HEK293 (cell line): Measurements from ENCODE around the gene CABP5.

Experiments
- CTCF ChIA-PET: fragments of 350-600 bp; formaldehyde crosslinking; extraction: SDS; loops from one replicate; lab custom pipeline; 2021; ENCODE audit warnings: antibody characterized with exemption; lab: Yijun Ruan, JAX
- POLR2A ChIA-PET: fragments of 300-600 bp; formaldehyde crosslinking; extraction: SDS; loops from one replicate; lab custom pipeline; 2020; ENCODE audit warnings: antibody characterized with exemption, inconsistent platforms; lab: Yijun Ruan, JAX
- H3K27ac ChIP-seq: fragments of 200-500 bp; sonication (Bioruptor generic); 2 replicates; pipeline ENCODE4 v1.5.1; 2014; ENCODE audit warnings: low read depth, low read length, control low read depth, inconsistent platforms; ENCODE audit errors: extremely low read depth
- H3K36me3 ChIP-seq, 2 experiments: fragments of 200-500 bp in 1 of 2; sonication (Bioruptor generic) in 1 of 2; 1 replicate in 1 of 2; 2 replicates in 1 of 2; pipeline ENCODE4 v1.5.1; 2014 to 2017; ENCODE audit warnings: inconsistent platforms in 2 of 2, low read length in 2 of 2; ENCODE audit not compliant: control insufficient read depth in 2 of 2, insufficient read depth in 1 of 2
- H3K4me1 ChIP-seq: fragments of 200-500 bp; sonication (Bioruptor generic); 2 replicates; pipeline ENCODE4 v1.5.1; 2014; ENCODE audit warnings: mild to moderate bottlenecking, low read length, inconsistent platforms; ENCODE audit not compliant: control insufficient read depth, insufficient read depth
- H3K4me3 ChIP-seq: 2 replicates; pipeline ENCODE4 v1.5.1; 2011; ENCODE audit warnings: low read depth, mild to moderate bottlenecking, control low read depth, low read length, moderate library complexity
- H3K9me3 ChIP-seq: fragments of 200-500 bp; sonication (Bioruptor generic); 2 replicates; pipeline ENCODE4 v1.5.1; 2014; ENCODE audit warnings: low read depth, low read length, inconsistent platforms; ENCODE audit not compliant: control insufficient read depth, insufficient read depth
- GFI1B ChIP-seq: fragments of 450-650 bp; formaldehyde crosslinking; IDR thresholded peaks from 2 replicates; pipeline ENCODE4 v1.5.1; 2016; ENCODE audit warnings: missing biosample characterization, missing genetic modification characterization
- PATZ1 ChIP-seq: fragments of 450-650 bp; formaldehyde crosslinking; IDR thresholded peaks from 2 replicates; pipeline ENCODE4 v1.5.1; 2016; ENCODE audit warnings: missing biosample characterization, missing genetic modification characterization
- PRDM1 ChIP-seq: fragments of 450-650 bp; formaldehyde crosslinking; IDR thresholded peaks from 2 replicates; pipeline ENCODE4; 2016; ENCODE audit warnings: missing biosample characterization, missing genetic modification characterization
- SETDB1 ChIP-seq: IDR thresholded peaks from one replicate; pipeline ENCODE4 v1.6.1; 2017; ENCODE audit warnings: mild to moderate bottlenecking, low read length, moderate library complexity, mixed read lengths; ENCODE audit not compliant: insufficient read length
- TRIM28 ChIP-seq: IDR thresholded peaks from 2 replicates; pipeline ENCODE4 v1.6.1; 2011; ENCODE audit warnings: low read length, control low read depth, borderline replicate concordance
- ZBTB48 ChIP-seq: fragments of 450-650 bp; formaldehyde crosslinking; IDR thresholded peaks from 2 replicates; pipeline ENCODE4 v1.5.1; 2016; ENCODE audit warnings: missing biosample characterization, missing genetic modification characterization
- ZNF169 ChIP-seq: fragments of 450-650 bp; formaldehyde crosslinking; IDR thresholded peaks from 2 replicates; pipeline ENCODE4 v1.5.1; 2016; ENCODE audit warnings: missing biosample characterization, missing genetic modification characterization
- ZNF184 ChIP-seq: fragments of 450-650 bp; IDR thresholded peaks from 2 replicates; pipeline ENCODE4 v1.5.1; 2018; ENCODE audit warnings: missing biosample characterization, mild to moderate bottlenecking, missing genetic modification characterization
- ZNF239 ChIP-seq: fragments of 450-650 bp; formaldehyde crosslinking; IDR thresholded peaks from 2 replicates; pipeline ENCODE4 v1.5.1; 2016; ENCODE audit warnings: missing biosample characterization, missing genetic modification characterization
- ZNF280D ChIP-seq: fragments of 450-650 bp; formaldehyde crosslinking; IDR thresholded peaks from 2 replicates; pipeline ENCODE4 v1.5.1; 2016; ENCODE audit warnings: missing biosample characterization, missing genetic modification characterization
- ZNF488 ChIP-seq: fragments of 450-650 bp; formaldehyde crosslinking; IDR thresholded peaks from 2 replicates; pipeline ENCODE4 v1.5.1; 2016; ENCODE audit warnings: missing biosample characterization, missing genetic modification characterization
- ZNF624 ChIP-seq: fragments of 450-650 bp; formaldehyde crosslinking; IDR thresholded peaks from 2 replicates; pipeline ENCODE4 v1.5.1; 2017; ENCODE audit warnings: missing biosample characterization, missing genetic modification characterization
- ZNF664 ChIP-seq: fragments of 450-650 bp; formaldehyde crosslinking; IDR thresholded peaks from 2 replicates; pipeline ENCODE4 v1.5.1; 2016; ENCODE audit warnings: missing biosample characterization, missing genetic modification characterization
- ZNF768 ChIP-seq: fragments of 450-650 bp; formaldehyde crosslinking; IDR thresholded peaks from 2 replicates; pipeline ENCODE4 v1.5.1; 2018; ENCODE audit warnings: missing biosample characterization, mild to moderate bottlenecking, missing genetic modification characterization

CABP5 gene

DNA sequence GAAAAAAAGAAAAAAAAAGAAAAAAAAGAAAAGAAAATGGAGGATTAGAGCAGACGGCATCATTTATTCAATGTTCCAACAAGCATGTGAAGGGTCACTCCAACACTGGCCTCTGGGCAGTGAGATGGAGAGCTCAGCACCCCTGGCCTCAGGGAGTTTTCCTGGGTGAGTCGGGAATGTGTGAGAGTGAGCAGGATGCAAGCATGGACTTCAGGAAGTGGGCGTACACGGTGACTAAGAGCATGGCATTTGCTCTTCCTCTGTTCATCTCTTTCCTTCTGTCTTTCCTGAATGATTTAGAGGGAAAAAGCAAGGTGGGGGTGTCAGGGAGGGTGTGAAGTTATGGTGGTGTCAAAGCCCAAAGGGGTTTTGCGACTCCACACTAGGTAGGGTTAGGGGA, 682 bp upstream of the CABP5 start:
- Histone ChIP-seq H3K36me3 (no peaks in the 10 kb centered on the region), H3K4me3 (no peak overlapping the region), H3K9me3 (no peaks in the 10 kb centered on the region), H3K27ac (no peak overlapping the region), H3K4me1 (no peaks in the 10 kb centered on the region)
- POLR2A ChIA-PET, result interaction anchor here (1.0 kb wide), 1 partner anchor 495 kb away, joined by 4 read pairs; no protein-coding TSS in a partner anchor
- CTCF ChIA-PET, result interaction anchor here (0.7 to 1.2 kb wide), 2 partner anchors 181 to 249 kb away, joined by 3 read pairs; no protein-coding TSS in a partner anchor
- TF ChIP-seq ZBTB48 (tag by site-specific recombination) (no peak), GFI1B (no peak), ZNF664 (tag by site-specific recombination) (no peak), PATZ1 (tag by site-specific recombination) (no peak)

DNA sequence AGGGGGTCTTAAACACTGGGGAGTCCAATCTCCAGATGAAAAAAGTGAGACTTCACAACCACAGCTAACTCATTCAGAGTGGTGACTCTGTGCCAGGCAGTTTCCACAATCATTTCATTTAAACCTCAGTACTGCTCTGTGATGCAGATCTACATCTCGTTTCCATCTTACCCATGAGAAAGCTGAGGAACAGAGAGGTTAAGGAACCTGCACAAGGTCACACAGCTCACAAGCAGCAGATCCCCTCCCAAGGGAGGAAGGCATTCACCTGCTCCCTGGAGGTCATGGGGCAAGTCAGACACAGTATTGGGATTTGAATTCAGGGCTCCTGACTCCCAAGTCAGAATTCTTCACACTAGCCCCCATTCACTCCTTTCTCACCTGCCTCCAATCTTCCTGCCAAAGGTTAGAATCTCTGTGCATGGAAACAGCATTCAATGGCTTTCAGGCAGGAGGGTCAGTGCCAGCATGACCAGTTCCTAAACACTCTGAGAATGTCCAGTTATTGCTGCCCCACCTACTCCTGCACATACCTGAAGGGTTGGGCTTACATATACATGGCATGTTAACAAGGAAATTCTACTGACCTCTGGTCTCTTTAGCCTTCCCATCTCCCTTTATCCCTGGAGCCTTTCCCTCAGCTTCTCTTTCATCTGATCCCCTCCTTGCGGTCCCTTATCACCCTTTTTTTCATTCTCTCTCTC, 1.9 kb downstream of the CABP5 start:
- no peaks in the 10 kb centered on the region for H3K9me3 ChIP-seq
- TF ChIP-seq ZNF488 (tag by site-specific recombination), result no peak
- 0 out of 2 replicates have a peak, but pooled peaks have one; percentile 38 for TF ChIP-seq ZNF768 (tag by site-specific recombination)
- TF ChIP-seq PRDM1 (tag by site-specific recombination), result no peak

GRCh38 chr19:48036765-48037164, 7.1 kb downstream of the CABP5 start:
- no peaks in the 10 kb centered on the region for H3K9me3 ChIP-seq
- no peaks in the 10 kb centered on the region for H3K36me3 ChIP-seq
- peak; percentile 56 for TF ChIP-seq SETDB1
- TF ChIP-seq ZNF280D (tag by site-specific recombination), result 0 out of 2 replicates have a peak, but pooled peaks have one; percentile 56
- no peak for TF ChIP-seq ZNF169 (tag by site-specific recombination)
- peak; percentile 100 for TF ChIP-seq ZNF184 (tag by site-specific recombination)
- TF ChIP-seq TRIM28, result peak; percentile 59; the same call in 1 of the 2 replicates
- no peak for TF ChIP-seq ZNF624 (tag by site-specific recombination)
- TF ChIP-seq ZNF239, result no peak
- no peaks in the 10 kb centered on the region for H3K4me1 ChIP-seq
- no peak overlapping the region for H3K4me3 ChIP-seq
- ChIA-PET CTCF (interaction anchor here (1.2 kb wide), 1 partner anchor 36 kb away, joined by 3 read pairs; no protein-coding TSS in a partner anchor), POLR2A (interaction anchor here (0.6 kb wide), 1 partner anchor 74 kb away, joined by 8 read pairs; no protein-coding TSS in a partner anchor)
- H3K27ac ChIP-seq, result no peak overlapping the region

More for the DNA sequence above, 1.9 kb downstream of the CABP5 start:
- no peak overlapping the region for H3K27ac ChIP-seq
- no peaks in the 10 kb centered on the region for H3K4me1 ChIP-seq
- ChIA-PET POLR2A (no interaction called here), CTCF (interaction anchor here (1.5 kb wide), 1 partner anchor 79 kb away, joined by 7 read pairs; no protein-coding TSS in a partner anchor)
- no peak overlapping the region for H3K4me3 ChIP-seq
- no peaks in the 10 kb centered on the region for H3K36me3 ChIP-seq
